ENCODE results near the gene RPP30. TPM values are rescaled to one million over a fixed set of nuclear protein-coding genes. Genes with fewer than 3 reads are reported as not detected.

The RPP30 gene
- total and polyA plus RNA-seq, 9 of the 15 experiments (the other 6 are each of a cell fraction or from before 2014, with no cell fraction given) = 37.3 to 170 (median 69.1) TPM

DNA sequence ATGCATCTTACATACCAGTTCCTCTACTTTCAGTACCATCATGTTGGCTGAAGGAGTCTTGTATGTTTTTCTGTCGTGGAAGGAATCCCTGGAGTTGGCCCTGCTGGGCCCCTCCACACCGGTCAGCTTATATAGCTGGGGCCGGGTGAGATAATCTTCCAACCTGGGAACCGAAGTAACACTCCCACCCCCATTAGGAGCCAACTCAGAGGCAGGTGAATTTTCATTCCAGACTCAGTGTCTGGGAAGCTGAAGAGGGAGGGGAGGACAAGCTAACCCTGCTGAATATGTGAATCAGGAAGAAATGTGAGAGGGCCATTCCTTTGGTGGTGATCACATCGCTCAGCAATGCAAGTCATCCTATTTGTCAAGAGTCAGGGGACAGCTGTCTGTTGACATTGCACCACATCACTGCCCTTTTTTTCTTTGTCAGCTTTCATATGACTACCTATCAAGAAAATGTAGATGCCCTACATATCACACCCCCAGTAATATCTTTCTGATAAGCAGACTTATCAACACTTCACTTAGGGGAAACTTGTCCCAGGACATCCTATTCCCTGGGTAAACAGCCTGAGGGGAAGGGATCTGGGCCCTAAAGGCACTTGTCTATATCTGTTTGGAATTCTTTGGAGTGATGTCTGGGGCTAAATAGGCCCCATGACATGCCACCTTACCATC, 49.4 kb downstream of the RPP30 start, which contains the start of gene ANKRD1 (continued):
- TF ChIP-seq FOSL1 (tag; conservative IDR thresholded peaks at IDR 0.05) = no peak; the same call in 1 of the 2 replicates
- TF ChIP-seq JUND (IDR thresholded peaks at IDR 0.05; ENCODE audit: borderline replicate concordance, low read depth, low read length) = peak; percentile 24; the same call in 1 of the 2 replicates
- 0 out of 3 replicates have a peak, but pooled peaks have one; percentile 11 for TF ChIP-seq JUND (tag; IDR thresholded peaks at IDR 0.05; ENCODE audit: borderline replicate concordance, low read depth, low read length)
- no peak for TF ChIP-seq ZNF197 (CRISPR knock-in tag; IDR thresholded peaks at IDR 0.05; ENCODE audit: low read depth)
- TF ChIP-seq CBFB (CRISPR knock-in tag; IDR thresholded peaks at IDR 0.05) = no peak
- peak in 1 of 2 experiments; percentile 94; a peak in 2 of 4 replicates for TF ChIP-seq TEAD1 (CRISPR knock-in tag; IDR thresholded peaks at IDR 0.05)
- TF ChIP-seq, protein P1, sequence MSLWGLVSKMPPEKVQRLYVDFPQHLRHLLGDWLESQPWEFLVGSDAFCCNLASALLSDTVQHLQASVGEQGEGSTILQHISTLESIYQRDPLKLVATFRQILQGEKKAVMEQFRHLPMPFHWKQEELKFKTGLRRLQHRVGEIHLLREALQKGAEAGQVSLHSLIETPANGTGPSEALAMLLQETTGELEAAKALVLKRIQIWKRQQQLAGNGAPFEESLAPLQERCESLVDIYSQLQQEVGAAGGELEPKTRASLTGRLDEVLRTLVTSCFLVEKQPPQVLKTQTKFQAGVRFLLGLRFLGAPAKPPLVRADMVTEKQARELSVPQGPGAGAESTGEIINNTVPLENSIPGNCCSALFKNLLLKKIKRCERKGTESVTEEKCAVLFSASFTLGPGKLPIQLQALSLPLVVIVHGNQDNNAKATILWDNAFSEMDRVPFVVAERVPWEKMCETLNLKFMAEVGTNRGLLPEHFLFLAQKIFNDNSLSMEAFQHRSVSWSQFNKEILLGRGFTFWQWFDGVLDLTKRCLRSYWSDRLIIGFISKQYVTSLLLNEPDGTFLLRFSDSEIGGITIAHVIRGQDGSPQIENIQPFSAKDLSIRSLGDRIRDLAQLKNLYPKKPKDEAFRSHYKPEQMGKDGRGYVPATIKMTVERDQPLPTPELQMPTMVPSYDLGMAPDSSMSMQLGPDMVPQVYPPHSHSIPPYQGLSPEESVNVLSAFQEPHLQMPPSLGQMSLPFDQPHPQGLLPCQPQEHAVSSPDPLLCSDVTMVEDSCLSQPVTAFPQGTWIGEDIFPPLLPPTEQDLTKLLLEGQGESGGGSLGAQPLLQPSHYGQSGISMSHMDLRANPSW (CRISPR knock-in tag; IDR thresholded peaks at IDR 0.05) = no peak
- no peak for TF ChIP-seq HNRNPL (IDR thresholded peaks at IDR 0.05; ENCODE audit: low read depth, low read length)
- no peak for TF ChIP-seq HSF4 (CRISPR knock-in tag; IDR thresholded peaks at IDR 0.05; ENCODE audit: borderline replicate concordance)
- TF ChIP-seq ZC3H8 (IDR thresholded peaks at IDR 0.05) = no peak
- TF ChIP-seq CEBPB (tag; IDR thresholded peaks at IDR 0.05) = peak; percentile 57; the same call in 1 of the 2 replicates
- no peak for TF ChIP-seq MYC (IDR thresholded peaks at IDR 0.05; ENCODE audit: low read depth, low read length)
- TF ChIP-seq MYC (CRISPR knock-in tag; IDR thresholded peaks at IDR 0.05; ENCODE audit: borderline replicate concordance, low read depth) = no peak
- TF ChIP-seq, protein P2, sequence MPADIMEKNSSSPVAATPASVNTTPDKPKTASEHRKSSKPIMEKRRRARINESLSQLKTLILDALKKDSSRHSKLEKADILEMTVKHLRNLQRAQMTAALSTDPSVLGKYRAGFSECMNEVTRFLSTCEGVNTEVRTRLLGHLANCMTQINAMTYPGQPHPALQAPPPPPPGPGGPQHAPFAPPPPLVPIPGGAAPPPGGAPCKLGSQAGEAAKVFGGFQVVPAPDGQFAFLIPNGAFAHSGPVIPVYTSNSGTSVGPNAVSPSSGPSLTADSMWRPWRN (IDR thresholded peaks at IDR 0.05; ENCODE audit: low read depth) = no peak
- TF ChIP-seq RBFOX2 (IDR thresholded peaks at IDR 0.05; ENCODE audit: low read depth, low read length) = no peak
- no peak for TF ChIP-seq ZKSCAN1 (IDR thresholded peaks at IDR 0.05; ENCODE audit: low read depth, low read length)
- TF ChIP-seq, protein P3, sequence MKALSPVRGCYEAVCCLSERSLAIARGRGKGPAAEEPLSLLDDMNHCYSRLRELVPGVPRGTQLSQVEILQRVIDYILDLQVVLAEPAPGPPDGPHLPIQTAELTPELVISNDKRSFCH (CRISPR knock-in tag; IDR thresholded peaks at IDR 0.05) = no peak
- TF ChIP-seq, protein P3 (tag; IDR thresholded peaks at IDR 0.05) = no peak
- no peak for TF ChIP-seq SNRNP70 (optimal IDR thresholded peaks at IDR 0.05; ENCODE audit: low read depth, low read length)
- no peak for TF ChIP-seq CBX2 (IDR thresholded peaks at IDR 0.05; ENCODE audit: insufficient read depth, low read length, poor library complexity, severe bottlenecking)
- TF ChIP-seq ZNF354B (CRISPR knock-in tag; IDR thresholded peaks at IDR 0.05) = no peak
- TF ChIP-seq, protein P4, sequence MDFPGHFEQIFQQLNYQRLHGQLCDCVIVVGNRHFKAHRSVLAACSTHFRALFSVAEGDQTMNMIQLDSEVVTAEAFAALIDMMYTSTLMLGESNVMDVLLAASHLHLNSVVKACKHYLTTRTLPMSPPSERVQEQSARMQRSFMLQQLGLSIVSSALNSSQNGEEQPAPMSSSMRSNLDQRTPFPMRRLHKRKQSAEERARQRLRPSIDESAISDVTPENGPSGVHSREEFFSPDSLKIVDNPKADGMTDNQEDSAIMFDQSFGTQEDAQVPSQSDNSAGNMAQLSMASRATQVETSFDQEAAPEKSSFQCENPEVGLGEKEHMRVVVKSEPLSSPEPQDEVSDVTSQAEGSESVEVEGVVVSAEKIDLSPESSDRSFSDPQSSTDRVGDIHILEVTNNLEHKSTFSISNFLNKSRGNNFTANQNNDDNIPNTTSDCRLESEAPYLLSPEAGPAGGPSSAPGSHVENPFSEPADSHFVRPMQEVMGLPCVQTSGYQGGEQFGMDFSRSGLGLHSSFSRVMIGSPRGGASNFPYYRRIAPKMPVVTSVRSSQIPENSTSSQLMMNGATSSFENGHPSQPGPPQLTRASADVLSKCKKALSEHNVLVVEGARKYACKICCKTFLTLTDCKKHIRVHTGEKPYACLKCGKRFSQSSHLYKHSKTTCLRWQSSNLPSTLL (IDR thresholded peaks at IDR 0.05) = no peak

All from K562 (cell line).